ENCODE measurements around the gene NCAPD3. TPM values are rescaled to one million over a fixed set of nuclear protein-coding genes. Genes with fewer than 3 reads are reported as not detected.

NCAPD3 gene
- total RNA-seq, 1 experiment from 2014 or later: 26.7 TPM

DNA sequence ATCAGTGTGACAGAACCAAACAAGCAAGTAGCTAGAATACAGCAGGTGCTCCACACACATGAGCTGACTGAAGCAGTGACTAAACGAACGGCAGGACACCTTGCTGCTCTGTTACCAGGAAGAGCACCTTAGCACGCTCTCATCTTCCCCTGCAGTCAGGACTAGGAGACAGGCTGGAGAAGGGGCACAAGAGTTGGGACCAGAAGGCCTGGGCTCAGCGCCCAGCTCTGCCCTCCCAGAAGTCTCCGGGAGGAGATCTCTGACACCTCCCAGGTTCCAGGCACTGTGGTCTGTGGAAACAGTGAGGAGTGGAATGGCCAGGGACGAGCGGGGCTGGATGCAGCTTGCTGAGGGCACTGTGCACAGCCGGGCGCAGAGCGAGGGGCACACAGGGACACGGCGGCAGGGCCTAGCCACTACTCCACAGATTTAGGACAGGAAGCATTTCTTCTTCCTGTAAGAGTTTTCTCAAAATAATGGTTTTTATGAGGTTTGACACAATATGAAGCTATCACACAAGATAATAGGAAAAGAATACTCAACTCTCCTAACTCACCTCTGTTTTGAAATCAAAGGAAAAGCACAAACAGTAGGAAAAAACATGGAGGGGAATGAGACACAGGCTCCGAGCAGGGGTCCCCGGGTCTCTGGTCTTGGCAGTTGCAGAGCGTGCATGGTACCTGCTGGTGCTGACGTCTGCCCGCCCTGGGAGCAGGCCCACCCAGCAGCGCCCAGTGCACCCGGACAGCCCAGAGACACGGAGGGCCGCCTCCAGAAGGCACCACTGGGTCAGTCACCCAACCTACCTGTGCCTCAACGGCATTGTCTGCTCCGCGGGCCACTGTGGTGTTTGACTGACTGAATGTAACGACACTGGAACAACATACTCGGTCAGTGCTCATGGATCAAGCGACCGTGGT is 67.6 kb downstream of the NCAPD3 start:
- DNase-seq (ENCODE audit: unreplicated experiment): no peak
- Mint-ChIP-seq H3K9me3 (ENCODE audit: unreplicated experiment) (no peaks in the 10 kb centered on the region), H3K27ac (ENCODE audit: low read depth, unreplicated experiment) (no peak overlapping the region), H3K4me3 (ENCODE audit: unreplicated experiment) (no peak overlapping the region), H3K27me3 (ENCODE audit: insufficient read depth, unreplicated experiment) (no peaks in the 10 kb centered on the region), H3K36me3 (ENCODE audit: insufficient read depth, unreplicated experiment) (peaks cover 54% of the 10 kb centered on the region), H3K4me1 (ENCODE audit: insufficient read depth, unreplicated experiment) (no peaks in the 10 kb centered on the region)
- POLR2A ChIA-PET: no interaction called here
- intact Hi-C loops (cut with micrococcal nuclease): no loop called here
- CTCF ChIA-PET: interaction anchor here (0.6 to 1.0 kb wide), 3 partner anchors 17 to 229 kb away, joined by 3 to 5 read pairs (median 3); no protein-coding TSS in a partner anchor
- TF ChIP-seq, protein P1, sequence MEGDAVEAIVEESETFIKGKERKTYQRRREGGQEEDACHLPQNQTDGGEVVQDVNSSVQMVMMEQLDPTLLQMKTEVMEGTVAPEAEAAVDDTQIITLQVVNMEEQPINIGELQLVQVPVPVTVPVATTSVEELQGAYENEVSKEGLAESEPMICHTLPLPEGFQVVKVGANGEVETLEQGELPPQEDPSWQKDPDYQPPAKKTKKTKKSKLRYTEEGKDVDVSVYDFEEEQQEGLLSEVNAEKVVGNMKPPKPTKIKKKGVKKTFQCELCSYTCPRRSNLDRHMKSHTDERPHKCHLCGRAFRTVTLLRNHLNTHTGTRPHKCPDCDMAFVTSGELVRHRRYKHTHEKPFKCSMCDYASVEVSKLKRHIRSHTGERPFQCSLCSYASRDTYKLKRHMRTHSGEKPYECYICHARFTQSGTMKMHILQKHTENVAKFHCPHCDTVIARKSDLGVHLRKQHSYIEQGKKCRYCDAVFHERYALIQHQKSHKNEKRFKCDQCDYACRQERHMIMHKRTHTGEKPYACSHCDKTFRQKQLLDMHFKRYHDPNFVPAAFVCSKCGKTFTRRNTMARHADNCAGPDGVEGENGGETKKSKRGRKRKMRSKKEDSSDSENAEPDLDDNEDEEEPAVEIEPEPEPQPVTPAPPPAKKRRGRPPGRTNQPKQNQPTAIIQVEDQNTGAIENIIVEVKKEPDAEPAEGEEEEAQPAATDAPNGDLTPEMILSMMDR (IDR thresholded peaks at IDR 0.05; ENCODE audit: unreplicated experiment): no peak
- BruUV-seq (replicated peaks): no TSS peak

DNA sequence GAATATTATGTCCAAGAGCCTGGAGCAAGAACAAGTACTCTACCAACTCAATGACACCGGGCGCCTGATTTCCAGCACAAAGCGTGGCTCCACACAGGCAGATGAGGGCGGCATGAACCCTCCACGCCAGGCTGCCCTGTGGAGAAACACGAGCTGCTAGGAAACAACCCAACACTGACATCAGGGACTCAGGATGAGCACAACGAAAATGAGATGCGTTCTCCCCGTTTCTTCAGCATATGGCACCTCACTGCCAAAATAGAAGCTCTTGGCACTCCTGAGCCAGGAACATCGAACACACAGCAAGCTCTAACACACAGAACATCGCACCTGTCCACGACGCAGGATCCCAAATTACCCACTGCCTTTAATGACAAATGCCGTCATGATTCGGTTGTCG is 68.3 kb downstream of the NCAPD3 start:
- Mint-ChIP-seq H3K27me3 (ENCODE audit: insufficient read depth, unreplicated experiment) (no peaks in the 10 kb centered on the region), H3K4me1 (ENCODE audit: insufficient read depth, unreplicated experiment) (no peaks in the 10 kb centered on the region), H3K36me3 (ENCODE audit: insufficient read depth, unreplicated experiment) (peaks cover 54% of the 10 kb centered on the region), H3K4me3 (ENCODE audit: unreplicated experiment) (no peak overlapping the region), H3K27ac (ENCODE audit: low read depth, unreplicated experiment) (no peak overlapping the region), H3K9me3 (ENCODE audit: unreplicated experiment) (no peaks in the 10 kb centered on the region)
- BruUV-seq (replicated peaks): no TSS peak
- POLR2A ChIA-PET: no interaction called here
- TF ChIP-seq, protein P1 (IDR thresholded peaks at IDR 0.05; ENCODE audit: unreplicated experiment): no peak
- DNase-seq (ENCODE audit: unreplicated experiment): no peak
- CTCF ChIA-PET: interaction anchor here (0.9 to 1.0 kb wide), 2 partner anchors 16 to 228 kb away, joined by 3 to 5 read pairs; no protein-coding TSS in a partner anchor
- intact Hi-C loops (cut with micrococcal nuclease): no loop called here

DNA sequence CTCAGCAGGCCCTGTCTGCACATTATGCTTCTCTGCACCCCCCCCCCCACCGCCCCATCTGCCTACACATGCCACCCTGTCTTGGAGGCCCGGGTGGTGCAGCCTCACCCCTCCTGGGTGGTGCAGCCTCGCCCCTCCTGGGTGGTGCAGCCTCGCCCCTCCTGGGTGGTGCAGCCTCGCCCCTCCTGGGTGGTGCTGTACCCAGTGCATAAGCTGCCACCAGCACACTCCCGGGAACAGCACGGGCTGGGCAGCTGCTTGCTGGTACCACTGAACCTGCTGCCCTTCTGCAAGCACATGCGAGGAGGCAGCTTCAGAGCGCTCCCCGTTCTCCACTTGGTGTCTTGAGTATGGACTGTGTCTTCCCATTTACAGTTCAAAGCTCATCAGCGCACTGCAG is 69.3 kb downstream of the NCAPD3 start:
- Mint-ChIP-seq H3K4me3 (ENCODE audit: unreplicated experiment) (no peak overlapping the region), H3K4me1 (ENCODE audit: insufficient read depth, unreplicated experiment) (no peaks in the 10 kb centered on the region), H3K27me3 (ENCODE audit: insufficient read depth, unreplicated experiment) (no peaks in the 10 kb centered on the region), H3K9me3 (ENCODE audit: unreplicated experiment) (no peaks in the 10 kb centered on the region), H3K36me3 (ENCODE audit: insufficient read depth, unreplicated experiment) (peaks cover 44% of the 10 kb centered on the region), H3K27ac (ENCODE audit: low read depth, unreplicated experiment) (no peak overlapping the region)
- POLR2A ChIA-PET: no interaction called here
- intact Hi-C loops (cut with micrococcal nuclease): no loop called here
- DNase-seq (ENCODE audit: unreplicated experiment): no peak
- CTCF ChIA-PET: interaction anchor here (0.8 to 1.4 kb wide), 3 partner anchors 11 to 16 kb away, joined by 3 to 10 read pairs (median 3); no protein-coding TSS in a partner anchor
- TF ChIP-seq, protein P1 (IDR thresholded peaks at IDR 0.05; ENCODE audit: unreplicated experiment): no peak
- no TSS peak for BruUV-seq (replicated peaks)

DNA sequence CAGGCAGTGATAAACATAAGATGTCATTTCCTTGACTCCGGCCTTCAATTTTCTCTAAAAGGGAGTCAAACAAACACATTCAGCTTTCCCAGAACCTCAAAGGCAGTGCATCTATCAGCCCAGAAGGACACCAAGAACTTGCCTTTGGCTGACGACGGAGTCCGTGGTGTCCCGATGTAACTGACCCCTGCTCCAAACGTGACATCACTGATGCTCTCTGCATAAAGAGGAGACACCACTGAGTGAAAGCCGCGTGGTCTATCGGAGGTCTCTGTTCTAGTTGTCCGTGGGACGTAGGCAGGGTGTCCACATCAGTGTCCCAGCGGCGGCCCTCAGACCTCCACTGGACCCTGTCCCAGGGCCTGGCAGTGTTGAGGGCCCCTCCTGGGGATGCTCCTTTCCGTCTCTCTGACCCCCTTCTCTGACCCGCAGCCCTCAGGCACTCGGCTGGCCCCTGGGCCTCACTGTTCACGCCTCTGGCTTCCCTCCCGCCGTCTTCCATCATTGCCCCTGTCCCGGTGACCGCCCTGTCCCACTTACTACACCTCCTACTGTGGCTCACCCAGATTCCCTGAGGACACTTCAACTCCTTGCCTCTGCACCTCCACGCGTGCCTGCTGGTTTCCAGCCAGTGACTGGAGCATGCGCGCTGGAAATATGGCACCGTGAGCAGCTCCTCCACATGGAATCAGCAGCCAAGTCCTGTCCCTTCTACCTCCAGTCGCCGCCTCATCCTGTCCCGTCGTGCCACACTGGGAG is 70.4 kb downstream of the NCAPD3 start:
- Mint-ChIP-seq H3K9me3 (ENCODE audit: unreplicated experiment) (no peaks in the 10 kb centered on the region), H3K4me3 (ENCODE audit: unreplicated experiment) (no peak overlapping the region), H3K36me3 (ENCODE audit: insufficient read depth, unreplicated experiment) (peaks cover 40% of the 10 kb centered on the region), H3K4me1 (ENCODE audit: insufficient read depth, unreplicated experiment) (no peaks in the 10 kb centered on the region), H3K27ac (ENCODE audit: low read depth, unreplicated experiment) (no peak overlapping the region), H3K27me3 (ENCODE audit: insufficient read depth, unreplicated experiment) (no peaks in the 10 kb centered on the region)
- no TSS peak for BruUV-seq (replicated peaks)
- POLR2A ChIA-PET: no interaction called here
- CTCF ChIA-PET: interaction anchor here (0.5 to 1.4 kb wide), 3 partner anchors 14 to 1275 kb away, joined by 3 to 10 read pairs (median 4); no protein-coding TSS in a partner anchor
- TF ChIP-seq, protein P1 (IDR thresholded peaks at IDR 0.05; ENCODE audit: unreplicated experiment): no peak
- no peak for DNase-seq (ENCODE audit: unreplicated experiment)
- intact Hi-C loops (cut with micrococcal nuclease): no loop called here
